Prostate gland (tissue), 2 donors: Measurements from ENCODE around the gene SLC24A3. TPM values are rescaled to one million over a fixed set of nuclear protein-coding genes. Genes with fewer than 3 reads are reported as not detected.

Source experiments
- DNase-seq: peaks from one replicate; pipeline ENCODE4 v3.0.0-alpha.2; 2019; ENCODE audit warnings: low spot score
- H3K27ac ChIP-seq, 2 donors: fragments of 200-600 bp; sonication (generic); 2 replicates each; pipeline ENCODE4 v1.5.1; 2017 to 2019
- H3K27me3 ChIP-seq: fragments of 200-600 bp; sonication (generic); replicated peaks from 2 replicates; pipeline ENCODE4 v1.5.1; 2019; ENCODE audit not compliant: insufficient read depth
- H3K36me3 ChIP-seq, 2 donors: fragments of 200-600 bp; sonication (generic); 1 replicate in 1 of 2; 2 replicates in 1 of 2; pipeline versions ENCODE4 v1.5.1 to v1.8.1; 2017 to 2019
- H3K4me1 ChIP-seq: fragments of 200-600 bp; sonication (generic); replicated peaks from 2 replicates; pipeline ENCODE4 v1.5.1; 2019
- H3K4me3 ChIP-seq, 2 donors: fragments of 200-600 bp; sonication (generic); 2 replicates each; pipeline ENCODE4 v1.5.1; 2017 to 2019
- H3K9me3 ChIP-seq: fragments of 200-600 bp; sonication (generic); 2 replicates; pipeline ENCODE4 v1.5.1; 2017
- POLR2A ChIP-seq: fragments of 450-650 bp; IDR thresholded peaks from one replicate; pipeline ENCODE4 v1.6.1; 2016; ENCODE audit warnings: antibody characterized with exemption, mild to moderate bottlenecking
- POLR2AphosphoS5 ChIP-seq: sonication (generic); formaldehyde crosslinking; IDR thresholded peaks from one replicate; pipeline ENCODE4 v1.6.1; 2017; ENCODE audit warnings: antibody characterized with exemption
- WGBS: methylation state at CpG from one replicate; pipeline ENCODE4 v1.1.5; 2018; 5-methylcytosine and 5-hydroxymethylcytosine counted together
- intact Hi-C: fragments of 100-400 bp; cut with DNase I; formaldehyde crosslinking; loops from one replicate; pipeline ENCODE4 v1.14.2; 2022
- total RNA-seq, 2 donors: library from RNA; depleted of rRNA; stranded (reverse); fragments of >200 nt; gene quantifications; one replicate each; pipeline ENCODE4 v1.1.0, GENCODE V29; 2016
- TF ChIP-seq, protein P1 (sequence below), 4 experiments: fragments of 200-600 bp in 2 of 4; fragments of 450-650 bp in 2 of 4; sonication (generic) in 2 of 4; IDR thresholded peaks; 1 replicate in 3 of 4; 2 replicates in 1 of 4; pipeline ENCODE4 v1.5.1; 2016 to 2019; ENCODE audit warnings: antibody characterized with exemption in 4 of 4, mild to moderate bottlenecking in 2 of 4, moderate library complexity in 2 of 4

The SLC24A3 gene
- total RNA-seq, 2 donors from 2014 or later: 4.6 to 8.0 TPM

DNA sequence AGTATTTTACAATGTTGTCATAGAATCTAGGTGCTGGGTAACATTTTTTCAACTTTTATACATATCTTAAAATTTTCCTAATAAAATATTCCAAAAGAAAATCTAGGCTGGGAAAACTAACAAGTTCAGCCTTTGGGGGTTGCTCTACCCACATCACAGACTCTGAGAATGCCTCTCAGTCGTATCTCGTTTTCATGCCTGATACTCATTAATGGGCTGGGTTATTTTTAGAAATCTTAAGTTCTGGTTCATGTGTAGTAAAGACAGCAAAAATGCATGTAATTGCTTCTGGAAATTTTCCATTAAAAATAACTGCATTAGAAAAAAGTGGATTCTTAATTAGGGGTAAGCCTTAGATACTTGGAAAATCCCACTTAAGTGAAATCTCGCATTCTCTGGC lies 149.3 kb downstream of the SLC24A3 start:
- H3K36me3 ChIP-seq: no peaks in the 10 kb centered on the region
- H3K27me3 ChIP-seq: no peaks in the 10 kb centered on the region
- no peaks in the 10 kb centered on the region for H3K9me3 ChIP-seq
- intact Hi-C loops: no loop called here
- TF ChIP-seq, protein P1, sequence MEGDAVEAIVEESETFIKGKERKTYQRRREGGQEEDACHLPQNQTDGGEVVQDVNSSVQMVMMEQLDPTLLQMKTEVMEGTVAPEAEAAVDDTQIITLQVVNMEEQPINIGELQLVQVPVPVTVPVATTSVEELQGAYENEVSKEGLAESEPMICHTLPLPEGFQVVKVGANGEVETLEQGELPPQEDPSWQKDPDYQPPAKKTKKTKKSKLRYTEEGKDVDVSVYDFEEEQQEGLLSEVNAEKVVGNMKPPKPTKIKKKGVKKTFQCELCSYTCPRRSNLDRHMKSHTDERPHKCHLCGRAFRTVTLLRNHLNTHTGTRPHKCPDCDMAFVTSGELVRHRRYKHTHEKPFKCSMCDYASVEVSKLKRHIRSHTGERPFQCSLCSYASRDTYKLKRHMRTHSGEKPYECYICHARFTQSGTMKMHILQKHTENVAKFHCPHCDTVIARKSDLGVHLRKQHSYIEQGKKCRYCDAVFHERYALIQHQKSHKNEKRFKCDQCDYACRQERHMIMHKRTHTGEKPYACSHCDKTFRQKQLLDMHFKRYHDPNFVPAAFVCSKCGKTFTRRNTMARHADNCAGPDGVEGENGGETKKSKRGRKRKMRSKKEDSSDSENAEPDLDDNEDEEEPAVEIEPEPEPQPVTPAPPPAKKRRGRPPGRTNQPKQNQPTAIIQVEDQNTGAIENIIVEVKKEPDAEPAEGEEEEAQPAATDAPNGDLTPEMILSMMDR (IDR thresholded peaks at IDR 0.05): no peak
- TF ChIP-seq POLR2AphosphoS5: no peak
- no peak for TF ChIP-seq POLR2A
- 77% methylated on average over 3 of the region's 3 CpGs for WGBS
- H3K27ac ChIP-seq: no peak overlapping the region
- DNase-seq: no peak
- H3K4me3 ChIP-seq: no peak overlapping the region
- H3K4me1 ChIP-seq: no peaks in the 10 kb centered on the region

DNA sequence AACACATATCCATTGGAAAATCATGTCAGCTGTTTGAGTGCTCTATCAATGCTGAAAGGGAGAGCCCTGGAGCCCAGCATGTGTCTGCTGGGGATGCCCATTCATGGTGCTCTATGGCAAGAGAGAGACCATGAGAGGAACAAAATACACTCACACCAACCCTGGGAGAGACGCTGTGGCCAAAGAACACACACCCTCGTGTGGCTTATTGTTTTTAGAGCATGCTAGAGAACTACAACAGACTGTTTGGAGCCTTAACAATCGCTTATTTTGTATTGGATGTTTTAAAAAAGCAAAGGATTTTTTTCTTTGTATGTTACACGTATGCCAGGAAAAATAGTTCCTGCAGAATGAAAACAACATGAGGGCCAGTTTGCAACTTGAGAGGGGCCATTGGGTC lies 151.0 kb downstream of the SLC24A3 start:
- H3K36me3 ChIP-seq: no peaks in the 10 kb centered on the region
- H3K4me3 ChIP-seq: no peak overlapping the region
- TF ChIP-seq, protein P1 (IDR thresholded peaks at IDR 0.05): no peak
- TF ChIP-seq POLR2AphosphoS5 (no peak), POLR2A (no peak)
- H3K27ac ChIP-seq: no peak overlapping the region
- no peaks in the 10 kb centered on the region for H3K4me1 ChIP-seq
- intact Hi-C loops: no loop called here
- WGBS: 76% methylated on average over 4 of the region's 4 CpGs
- no peaks in the 10 kb centered on the region for H3K9me3 ChIP-seq
- no peaks in the 10 kb centered on the region for H3K27me3 ChIP-seq
- no peak for DNase-seq

DNA sequence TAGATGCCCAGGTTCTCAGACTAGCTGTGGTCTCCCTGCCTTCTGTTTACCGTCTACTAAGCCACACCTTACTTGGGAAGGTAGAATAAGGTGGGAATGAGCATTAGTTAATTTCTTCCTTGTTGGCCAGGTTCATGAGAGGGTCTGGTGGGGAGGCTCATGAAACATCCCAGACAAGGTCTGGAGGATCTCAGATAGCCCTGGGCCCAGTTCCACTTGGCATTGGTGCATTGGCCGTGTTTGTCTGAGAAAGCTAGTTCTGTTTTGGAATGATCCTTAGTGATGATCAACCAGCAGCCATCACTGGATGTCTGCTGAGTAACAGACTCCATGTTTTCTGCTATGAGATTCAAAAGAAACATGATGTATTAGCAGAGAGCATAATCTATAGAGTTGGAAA lies 155.1 kb downstream of the SLC24A3 start:
- TF ChIP-seq POLR2A (no peak), POLR2AphosphoS5 (no peak)
- TF ChIP-seq, protein P1 (IDR thresholded peaks at IDR 0.05): no peak
- no peak for DNase-seq
- H3K4me1 ChIP-seq: no peaks in the 10 kb centered on the region
- WGBS: 79% methylated on average over 2 of the region's 2 CpGs
- no peaks in the 10 kb centered on the region for H3K27me3 ChIP-seq
- intact Hi-C loops: no loop called here
- no peak overlapping the region for H3K4me3 ChIP-seq
- no peaks in the 10 kb centered on the region for H3K36me3 ChIP-seq
- H3K9me3 ChIP-seq: no peaks in the 10 kb centered on the region
- H3K27ac ChIP-seq: no peak overlapping the region

DNA sequence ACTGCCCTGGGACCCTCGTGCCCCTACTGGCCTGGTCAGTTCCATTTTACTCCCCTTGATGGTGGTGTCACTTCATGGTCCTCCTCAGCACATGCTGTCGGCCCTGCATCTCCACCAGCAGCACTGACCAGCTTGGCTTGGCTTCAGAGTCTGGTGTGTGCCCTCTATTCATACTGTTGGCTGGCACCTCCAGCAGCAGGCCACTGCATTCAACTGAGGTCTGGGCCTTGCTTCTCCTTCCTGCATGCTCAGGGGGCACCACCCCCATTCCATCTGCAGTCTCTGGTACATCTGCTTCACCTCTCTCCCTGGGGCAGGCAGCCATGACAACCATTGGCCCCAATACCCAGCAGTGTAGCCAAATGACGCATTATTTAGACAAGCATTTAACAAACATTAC lies 155.9 kb downstream of the SLC24A3 start:
- H3K27me3 ChIP-seq: no peaks in the 10 kb centered on the region
- 89% methylated on average over 3 of the region's 3 CpGs for WGBS
- intact Hi-C loops: no loop called here
- DNase-seq: no peak
- H3K9me3 ChIP-seq: no peaks in the 10 kb centered on the region
- TF ChIP-seq POLR2A (no peak), POLR2AphosphoS5 (no peak)
- TF ChIP-seq, protein P1 (IDR thresholded peaks at IDR 0.05): no peak
- H3K4me3 ChIP-seq: no peak overlapping the region
- no peak overlapping the region for H3K27ac ChIP-seq
- no peaks in the 10 kb centered on the region for H3K36me3 ChIP-seq
- H3K4me1 ChIP-seq: no peaks in the 10 kb centered on the region

DNA sequence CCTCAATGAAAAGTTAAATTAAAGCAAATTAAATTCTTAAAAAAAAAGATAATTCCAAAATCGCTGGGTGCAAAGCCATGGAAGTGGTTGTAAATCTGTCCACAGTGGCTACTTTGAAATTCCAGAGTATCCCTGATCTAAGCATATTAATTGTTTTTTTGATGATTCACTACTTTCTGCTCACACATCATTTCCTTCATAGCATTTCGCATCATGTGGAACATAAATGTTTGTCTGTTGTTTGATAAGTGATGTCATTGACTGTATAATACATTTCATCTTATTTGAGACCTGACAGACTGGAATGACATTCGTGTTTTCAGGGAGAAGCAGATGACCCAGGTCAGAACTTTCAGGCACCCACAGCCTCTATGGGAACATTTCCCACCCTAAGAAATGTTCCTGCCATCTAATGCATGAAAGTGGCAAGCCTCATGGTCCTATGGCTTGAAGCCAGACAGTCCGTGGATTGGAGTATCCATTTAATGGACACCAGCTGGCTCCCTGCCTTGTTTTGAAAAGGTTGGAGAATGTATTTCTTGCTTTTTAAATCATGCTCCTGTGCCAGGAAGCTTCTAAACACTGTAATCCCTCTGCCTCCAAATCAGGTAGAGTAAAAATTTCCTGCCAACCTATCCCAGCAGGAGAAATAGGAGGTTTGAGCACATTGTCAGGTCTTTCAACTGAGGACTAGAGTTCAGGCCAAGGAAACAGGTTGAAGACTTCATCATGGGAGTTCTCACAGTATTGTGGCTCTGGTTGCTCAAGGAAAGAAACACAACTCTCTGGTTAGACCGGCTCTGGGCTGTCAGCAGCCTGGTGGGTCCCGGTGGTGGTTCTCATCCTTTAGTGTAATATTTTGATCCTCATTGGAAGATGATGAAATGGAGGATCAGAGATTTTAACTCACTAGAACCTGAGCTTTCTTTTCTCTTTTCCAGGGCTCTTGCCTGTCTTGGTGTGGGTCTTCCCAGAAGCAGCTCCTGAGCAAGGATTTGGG lies 157.9 kb downstream of the SLC24A3 start:
- H3K36me3 ChIP-seq: no peaks in the 10 kb centered on the region
- H3K27ac ChIP-seq: no peak overlapping the region
- no peaks in the 10 kb centered on the region for H3K4me1 ChIP-seq
- TF ChIP-seq POLR2A: no peak
- TF ChIP-seq, protein P1 (IDR thresholded peaks at IDR 0.05): no peak
- H3K9me3 ChIP-seq: no peaks in the 10 kb centered on the region
- intact Hi-C loops: no loop called here
- DNase-seq: no peak
- WGBS: 74% methylated on average over 6 of the region's 6 CpGs
- no peaks in the 10 kb centered on the region for H3K27me3 ChIP-seq
- no peak overlapping the region for H3K4me3 ChIP-seq
